Measurements from ENCODE around the gene PAX2.

PAX2 gene

DNA sequence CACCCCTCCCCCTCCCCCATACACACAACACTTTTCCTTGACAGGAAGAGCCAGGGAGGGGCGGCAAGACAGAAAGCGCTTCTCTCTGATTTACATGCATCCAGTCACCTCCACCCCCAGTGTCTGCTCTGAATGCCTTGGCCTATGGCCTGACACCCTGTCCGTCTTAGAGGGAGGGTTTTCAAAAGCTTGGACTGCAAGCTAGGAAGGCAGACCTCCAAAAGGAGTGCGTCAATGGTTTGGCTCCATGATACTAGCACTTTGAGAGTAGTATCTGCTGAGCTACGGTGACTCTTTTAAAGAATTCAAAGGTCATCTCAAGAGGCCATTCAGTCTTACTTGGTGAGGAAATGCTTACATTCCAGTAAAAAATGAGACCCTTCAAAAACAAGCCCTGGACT is 20.3 kb upstream of the PAX2 start:
- DNase-seq: no peak

DNA sequence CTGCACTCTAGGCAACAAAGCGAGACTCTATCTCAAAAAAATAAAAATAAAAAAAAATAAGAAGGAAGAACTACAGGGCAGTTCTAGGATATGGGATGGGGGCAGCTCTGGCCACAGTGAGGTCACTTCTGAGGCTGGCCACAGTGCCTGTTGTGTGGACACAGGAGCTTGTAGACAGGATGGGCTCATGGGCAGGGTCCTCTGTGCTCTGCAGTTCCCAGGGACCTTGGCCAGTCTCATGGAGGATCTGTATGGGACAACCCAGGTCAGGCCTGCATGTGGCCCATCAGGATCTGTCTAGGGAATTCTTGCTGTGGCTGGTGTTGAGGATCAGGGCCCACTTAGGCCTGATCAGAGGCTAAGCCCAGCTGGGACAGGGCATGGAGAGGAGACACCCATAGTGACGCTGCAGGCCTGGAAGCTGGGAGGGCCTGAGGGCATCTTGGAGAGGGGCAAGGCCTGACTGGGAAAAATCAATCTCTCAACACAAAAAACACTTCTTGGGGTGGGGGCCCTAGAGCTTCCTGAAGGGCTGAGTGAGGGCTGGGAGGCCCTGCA is 19.4 kb upstream of the PAX2 start:
- no peak for DNase-seq

DNA sequence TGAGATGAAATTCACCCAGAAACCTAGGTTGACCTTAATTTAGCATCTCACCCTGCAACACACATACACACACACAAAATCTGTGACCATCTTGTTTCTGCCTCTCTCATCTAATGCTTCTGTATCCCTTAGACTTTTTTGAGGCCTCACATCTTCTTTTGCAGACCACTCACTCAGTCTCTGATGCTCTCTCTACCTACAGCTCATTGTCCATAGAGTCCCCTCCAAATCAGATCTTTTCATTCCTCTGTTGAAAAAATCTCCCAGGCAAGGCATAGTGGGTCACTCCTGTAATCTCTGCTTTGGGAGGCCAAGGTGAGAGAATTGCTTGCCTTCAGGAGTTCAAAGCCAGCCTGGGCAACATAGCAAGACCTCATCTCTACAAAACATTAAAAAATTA is 17.6 kb upstream of the PAX2 start:
- DNase-seq: no peak

DNA sequence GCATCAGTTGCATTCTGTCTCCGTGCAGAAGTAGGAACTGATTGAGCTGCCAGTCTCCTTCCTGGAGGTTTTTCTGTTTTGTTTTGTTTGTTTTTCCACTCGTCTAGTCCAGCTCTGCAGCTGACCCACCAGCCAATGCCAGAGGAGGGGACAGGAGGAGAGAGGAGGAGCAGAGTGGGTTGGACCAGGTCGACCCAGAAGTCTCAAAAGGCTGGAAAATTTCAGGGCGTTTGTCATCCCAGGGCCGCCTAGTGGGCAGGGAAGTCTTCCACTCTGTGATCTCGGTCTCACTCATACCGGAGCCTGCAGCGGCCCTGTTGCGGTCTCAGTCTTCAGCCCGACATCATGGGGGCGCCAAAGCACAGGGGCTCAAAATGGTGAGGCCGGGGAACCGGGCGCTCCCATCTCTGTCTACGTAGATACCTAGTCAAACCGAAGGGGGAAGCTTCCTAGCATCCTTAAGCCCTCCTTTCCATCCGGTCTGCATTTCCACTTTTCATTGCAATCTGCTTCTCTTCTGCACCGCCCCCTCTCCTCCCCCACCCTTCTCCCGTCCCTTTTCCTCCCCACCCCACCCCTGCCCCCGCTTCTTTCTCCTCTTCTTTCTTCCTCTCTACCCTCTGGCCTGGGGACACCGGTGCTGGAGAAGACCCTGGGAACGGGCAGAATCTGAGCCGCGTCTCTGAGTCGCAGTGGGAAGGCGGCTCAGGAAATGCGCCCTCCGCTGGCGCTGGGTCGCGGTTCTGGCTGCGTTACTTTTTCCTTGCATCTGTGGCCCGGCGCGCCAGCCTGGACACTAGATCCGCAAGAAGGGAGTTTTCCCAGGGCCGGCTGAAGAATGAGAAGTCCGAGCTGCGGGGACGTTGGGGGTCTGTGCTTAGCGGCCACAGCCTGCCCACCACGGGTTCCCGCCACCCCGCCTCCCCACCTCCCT is 16.2 kb upstream of the PAX2 start:
- DNase-seq: peak; percentile 87

DNA sequence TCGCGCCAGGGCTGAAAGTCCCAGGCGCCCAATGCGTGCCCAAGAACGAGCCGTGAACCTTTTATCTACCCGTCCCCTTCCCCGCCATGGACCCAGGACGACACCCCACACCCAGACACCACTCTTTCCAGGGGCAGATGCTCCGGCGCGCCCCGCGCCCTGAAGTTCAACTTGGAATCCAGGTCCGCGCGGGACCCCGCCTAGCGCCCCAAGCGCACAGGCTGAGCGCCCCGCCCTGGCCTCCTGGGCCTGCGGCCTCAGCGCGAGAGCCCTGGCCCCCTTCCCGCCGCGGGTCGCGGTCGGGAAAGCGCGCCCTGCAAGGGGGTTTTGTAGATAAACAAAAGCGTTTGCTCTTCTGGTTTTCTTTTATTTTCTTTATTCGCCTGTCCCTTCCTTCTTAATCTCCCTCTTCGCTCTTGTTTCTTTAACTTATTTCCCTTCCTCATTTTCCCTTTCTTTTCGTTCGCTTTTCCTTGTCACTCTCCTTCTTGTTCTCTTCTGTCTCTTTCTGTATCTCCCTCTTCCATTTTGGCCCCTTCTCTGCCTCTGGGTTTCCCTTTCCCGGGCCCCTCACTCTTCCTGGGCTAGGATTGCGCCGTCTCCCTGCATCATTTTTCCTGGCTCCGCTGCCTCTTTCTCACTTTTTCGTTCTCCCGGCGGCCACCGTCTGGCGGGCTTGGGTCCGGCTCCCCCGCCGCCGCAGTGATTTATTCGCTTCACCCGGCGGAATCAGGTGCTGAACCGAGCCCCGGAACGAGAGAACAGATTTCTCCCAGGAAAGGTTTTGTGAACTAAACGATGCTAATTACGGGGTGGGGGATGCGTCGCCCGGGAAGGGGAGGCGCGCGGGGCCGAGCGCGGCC is 15.3 kb upstream of the PAX2 start:
- no peak for DNase-seq

DNA sequence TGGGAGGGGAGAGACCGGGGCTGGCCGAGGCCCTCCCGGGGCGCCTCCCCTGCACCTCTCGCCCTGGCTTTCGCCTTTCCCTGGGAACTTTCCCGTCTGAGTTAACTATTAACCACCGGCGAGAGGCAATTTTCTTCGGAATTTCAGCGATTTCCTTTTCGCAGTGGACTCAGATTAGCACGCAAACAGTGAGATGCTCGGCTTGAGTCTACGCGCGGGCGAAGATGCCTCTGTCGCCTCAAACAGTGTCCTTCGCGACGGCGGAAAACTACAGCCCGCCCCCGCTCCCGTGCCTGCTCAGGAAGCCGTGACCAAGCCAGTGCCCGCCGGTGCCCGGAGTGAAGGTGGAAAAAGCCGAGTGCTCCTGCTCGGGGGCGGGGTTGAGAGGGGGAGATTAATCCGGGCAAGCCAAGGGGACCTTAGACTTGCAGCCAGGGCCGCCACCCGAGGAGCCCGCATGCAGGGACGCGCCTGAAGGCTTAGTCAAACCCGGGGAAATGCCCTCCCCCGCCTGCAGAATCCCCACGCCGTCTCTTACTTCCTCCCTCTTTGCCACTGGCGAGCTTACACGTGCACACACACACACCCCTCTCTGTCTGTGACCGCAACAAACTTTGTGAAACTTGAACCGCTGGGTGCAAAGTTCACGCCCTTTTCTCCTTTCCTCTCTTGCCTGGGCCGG is 14.5 kb upstream of the PAX2 start:
- DNase-seq: no peak

DNA sequence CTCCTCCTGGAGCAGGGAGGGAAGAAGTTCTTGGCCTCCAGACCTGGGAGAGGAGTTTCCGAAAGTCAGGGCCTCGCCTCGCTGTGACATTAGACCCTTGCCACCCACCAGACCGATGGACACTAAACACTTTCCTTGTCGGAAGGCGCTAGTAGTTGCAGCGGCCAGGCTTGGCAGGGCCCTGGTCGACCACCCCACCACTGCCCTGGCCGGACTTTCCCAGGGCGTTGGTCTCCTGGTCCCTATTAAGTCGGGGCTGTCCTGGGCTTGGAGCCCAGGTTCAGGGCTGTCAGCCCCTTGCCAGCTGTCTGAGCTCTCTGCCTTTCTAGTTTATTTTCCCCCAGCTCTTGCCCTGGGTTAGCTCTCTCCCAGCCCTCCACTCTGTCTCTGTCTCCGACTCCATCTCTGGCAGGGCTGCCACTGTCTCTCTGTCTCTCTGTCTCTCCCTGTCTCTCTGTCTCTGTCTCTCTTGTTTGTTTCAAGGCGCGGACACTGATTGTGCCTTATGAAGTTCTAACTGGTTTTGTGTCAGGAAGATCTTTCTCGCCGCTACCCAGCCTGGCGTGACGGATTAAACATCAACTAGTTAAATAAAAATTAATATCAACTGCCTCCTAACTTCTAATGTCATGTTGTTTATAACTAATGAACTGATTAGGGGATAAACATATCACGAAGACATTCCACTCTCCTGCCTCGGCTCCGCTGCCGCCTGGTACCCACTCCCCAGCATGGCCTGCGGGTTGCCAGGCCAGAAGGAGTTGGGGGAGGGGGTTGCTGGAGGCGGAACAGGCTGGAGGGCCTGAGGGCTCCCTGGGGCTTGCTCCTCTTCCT is 13.8 kb upstream of the PAX2 start:
- DNase-seq: no peak

DNA sequence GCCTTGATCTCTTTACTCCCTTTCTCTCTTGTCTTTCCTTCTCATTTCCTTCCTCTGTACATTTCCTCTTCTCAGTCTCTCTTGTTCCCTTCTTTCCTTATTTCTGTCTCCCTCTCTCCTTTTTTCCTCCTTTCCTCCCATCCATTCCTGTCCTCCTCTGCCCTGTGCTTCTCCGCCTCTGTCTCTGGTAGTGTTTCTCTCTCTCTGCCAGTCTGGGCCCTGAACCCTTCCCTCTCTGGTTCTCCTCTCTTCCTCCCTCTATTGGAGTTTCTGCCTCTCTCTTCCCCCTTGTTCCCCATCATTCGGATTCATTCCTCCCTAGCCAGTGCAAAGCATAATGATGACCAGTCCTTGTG is 13.2 kb upstream of the PAX2 start:
- no peak for DNase-seq

DNA sequence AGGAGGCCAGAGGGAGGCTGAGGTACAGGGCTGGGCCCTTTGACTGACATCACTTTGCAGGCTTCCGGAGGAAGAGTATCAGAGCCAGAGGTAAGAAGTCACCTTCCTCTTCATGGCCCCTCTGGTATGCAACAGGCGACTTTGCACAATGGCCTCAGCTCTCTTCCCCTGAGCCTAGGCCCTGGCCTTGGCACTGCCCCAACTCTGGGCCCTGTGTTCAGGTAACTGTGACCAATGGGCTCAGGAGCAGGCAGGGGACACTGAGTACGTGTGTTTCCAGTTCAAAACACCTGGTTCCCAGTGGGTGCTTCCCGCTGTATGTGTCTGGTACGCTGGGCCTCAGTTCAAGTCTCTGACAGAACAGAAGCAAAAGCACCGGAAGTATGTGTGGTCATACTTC is 12.1 kb upstream of the PAX2 start:
- DNase-seq: no peak

DNA sequence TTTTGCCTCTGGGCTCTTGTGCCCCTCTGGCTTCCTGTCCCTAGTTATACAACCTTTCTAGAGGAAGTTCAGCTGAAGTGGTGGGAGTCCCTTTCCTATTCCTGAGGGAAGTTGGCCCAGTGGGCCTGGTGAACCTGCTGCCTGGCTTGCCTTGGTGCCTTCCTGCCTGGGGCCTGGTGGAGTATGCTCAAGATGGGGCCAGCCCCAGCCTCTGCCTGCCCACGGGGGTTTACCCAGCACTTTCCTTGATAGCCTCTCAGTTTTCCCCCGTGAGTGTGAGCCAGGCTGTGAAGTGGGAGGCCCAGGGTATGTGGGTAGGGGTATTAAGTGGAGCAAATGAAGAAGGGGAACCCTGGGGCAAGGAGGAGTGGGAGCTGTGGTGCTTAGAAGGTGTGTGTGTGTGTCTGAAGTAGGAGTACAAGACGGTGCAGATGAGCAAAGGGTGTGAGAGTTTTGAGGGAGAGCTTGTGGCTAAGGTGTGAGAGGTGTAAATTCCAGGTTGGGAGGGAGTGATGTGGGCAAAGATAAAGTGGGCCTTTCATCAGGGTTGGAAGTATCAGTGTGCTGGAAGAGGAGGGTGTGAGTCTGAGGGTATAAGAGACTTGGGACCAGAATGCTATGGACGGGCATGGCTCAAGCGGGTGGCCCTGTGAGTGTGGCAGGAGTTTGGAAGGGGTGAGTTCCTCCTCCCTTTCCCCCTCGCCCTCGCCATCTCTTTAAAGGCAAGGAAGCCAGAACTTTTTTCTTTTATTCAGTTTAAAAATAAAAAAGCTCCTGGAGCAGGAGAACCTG is 10.9 kb upstream of the PAX2 start:
- no peak for DNase-seq

DNA sequence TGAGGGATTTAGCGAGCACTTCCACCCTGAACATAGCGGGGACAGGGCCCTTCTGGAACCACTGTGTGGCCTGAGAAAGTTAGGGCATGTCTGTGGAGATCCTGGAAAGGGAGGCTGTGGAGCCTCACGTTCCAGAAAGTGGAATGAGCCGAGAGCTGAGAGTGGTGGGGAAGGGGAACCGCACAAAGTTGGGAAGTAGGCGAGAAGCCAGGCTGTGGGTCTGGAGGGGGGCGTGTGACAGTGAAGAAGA is 10.4 kb upstream of the PAX2 start:
- no peak for DNase-seq

DNA sequence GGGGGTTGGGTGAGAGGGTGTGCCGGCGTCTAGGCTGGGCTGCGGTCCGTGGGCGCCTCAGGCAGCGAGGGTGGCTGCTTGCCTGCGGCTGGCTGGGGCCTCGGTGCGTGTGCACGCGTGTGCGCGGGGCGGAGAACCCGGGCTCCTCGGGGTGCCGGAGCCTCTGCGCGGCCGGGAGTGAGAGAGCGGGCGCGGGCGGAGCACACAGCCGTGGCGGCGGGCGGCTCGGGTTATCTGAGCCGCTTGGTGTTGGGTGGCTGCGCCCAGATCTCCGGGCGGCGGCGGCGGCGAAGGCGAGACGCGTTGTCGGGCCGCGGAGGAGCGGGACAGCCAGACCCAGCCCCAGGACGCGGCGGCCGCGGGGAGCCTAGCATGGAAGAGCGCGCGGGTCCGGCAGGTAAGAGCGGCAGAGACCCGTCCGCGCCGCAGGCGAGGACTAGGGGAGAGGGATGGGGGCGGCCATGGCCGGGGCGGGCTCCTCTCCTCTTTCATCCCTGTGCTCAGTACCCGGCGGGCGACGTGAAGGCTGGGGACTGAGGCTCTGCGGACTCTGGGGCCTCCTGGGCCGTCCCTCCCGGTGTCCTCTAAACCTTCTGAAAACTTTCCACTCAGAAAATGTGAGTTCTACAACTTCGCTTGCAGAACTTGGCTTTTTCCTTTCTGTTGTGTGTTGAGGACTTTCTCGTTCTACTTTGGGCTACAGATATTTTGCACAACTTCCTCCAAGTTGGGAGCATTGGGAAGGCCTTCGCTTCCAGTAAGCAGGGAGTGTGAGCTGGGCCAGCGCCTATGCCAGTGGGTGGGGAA is 9.8 kb upstream of the PAX2 start:
- DNase-seq: no peak

DNA sequence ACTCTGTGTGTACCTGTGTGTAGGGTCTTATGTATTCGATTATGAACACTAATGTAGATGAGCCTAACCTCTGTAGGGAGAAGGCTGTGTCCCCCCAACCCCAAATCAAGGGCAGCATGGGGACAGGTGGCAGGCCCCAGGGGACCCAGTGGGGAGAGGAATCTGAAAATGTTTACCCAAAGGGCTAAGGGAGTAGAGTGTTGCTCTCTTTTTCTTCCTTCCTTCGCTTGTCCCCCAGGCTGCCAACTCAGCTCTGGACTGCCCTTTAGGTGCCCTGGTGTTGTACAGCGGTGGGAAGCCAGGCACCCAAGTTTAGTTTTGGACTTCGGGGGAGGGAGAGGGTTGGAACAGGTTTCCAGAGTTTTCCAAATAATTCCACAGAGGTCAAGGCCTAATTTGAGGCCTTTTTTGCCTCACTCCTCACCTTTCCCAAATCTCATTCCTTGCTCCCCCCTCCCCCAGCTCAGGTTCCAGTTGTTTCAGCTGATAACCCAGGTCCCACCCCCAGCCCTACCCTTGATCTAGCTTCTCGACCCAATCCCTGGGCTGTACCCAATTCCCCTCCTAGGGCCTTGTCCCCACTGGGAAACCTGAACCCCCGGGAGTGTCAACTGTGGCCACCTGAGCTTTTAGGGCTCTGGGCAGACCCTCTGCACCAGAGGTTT is 9.1 kb upstream of the PAX2 start:
- DNase-seq: no peak

DNA sequence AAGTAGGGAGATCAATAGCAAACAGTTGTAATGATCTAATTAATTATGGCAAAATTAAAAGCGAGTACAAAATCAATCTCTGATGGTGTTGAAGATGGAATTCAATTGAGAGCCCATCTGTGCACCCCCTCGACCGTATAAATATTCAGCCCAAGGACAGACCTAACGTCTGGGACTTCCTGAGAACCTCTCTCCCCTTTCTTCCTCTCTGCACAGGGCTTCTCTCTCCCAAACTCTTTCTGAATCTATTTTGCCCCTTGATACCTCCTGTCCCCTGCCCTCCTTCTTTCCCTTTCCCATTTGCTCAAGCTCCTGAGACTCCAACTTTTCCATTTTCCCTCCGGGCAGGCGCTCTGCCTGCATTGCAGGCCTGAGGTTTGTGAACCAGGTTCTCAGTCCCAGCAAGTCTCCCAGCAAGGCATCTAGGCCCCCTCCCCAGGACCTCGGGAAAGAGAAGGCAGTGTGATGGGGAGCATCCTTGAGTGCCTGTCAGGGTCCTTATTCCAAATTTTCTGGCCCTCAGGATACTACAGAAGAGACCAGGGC is 8.5 kb upstream of the PAX2 start:
- DNase-seq: no peak

DNA sequence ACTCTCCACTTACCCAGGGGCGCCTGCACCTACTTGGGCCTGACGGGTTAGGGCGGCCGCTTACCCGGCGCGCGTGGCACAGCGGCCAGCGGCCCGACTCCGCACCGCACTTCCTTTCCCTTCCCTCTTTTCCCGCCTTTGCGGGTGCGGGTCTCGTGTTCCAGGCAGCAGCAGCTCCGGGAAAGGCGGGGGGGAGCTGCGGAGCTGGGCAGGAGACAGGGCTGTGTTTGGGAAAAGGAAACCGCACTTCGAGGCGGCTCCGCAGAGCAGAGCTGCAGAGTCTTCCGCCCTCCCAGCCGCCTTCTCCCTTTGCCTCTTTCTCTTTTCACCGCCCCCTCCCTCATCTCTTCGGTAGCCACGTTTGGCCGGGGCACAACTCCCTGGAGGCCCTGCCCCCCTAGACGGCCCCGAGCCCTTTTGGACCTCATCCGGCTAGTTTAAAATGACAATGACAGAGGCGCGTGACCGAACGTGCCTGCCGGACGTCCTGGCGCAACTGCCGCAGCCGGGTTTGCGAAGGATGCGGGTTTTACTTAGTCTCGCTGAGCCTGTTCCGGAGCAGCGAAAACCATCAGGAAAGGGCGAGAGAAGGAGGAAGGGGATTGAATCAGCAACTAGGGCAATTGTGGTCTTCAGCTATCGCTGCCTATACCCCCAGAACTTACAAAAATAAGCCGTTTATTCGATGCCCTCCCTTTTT is 7.9 kb upstream of the PAX2 start:
- DNase-seq: no peak

DNA sequence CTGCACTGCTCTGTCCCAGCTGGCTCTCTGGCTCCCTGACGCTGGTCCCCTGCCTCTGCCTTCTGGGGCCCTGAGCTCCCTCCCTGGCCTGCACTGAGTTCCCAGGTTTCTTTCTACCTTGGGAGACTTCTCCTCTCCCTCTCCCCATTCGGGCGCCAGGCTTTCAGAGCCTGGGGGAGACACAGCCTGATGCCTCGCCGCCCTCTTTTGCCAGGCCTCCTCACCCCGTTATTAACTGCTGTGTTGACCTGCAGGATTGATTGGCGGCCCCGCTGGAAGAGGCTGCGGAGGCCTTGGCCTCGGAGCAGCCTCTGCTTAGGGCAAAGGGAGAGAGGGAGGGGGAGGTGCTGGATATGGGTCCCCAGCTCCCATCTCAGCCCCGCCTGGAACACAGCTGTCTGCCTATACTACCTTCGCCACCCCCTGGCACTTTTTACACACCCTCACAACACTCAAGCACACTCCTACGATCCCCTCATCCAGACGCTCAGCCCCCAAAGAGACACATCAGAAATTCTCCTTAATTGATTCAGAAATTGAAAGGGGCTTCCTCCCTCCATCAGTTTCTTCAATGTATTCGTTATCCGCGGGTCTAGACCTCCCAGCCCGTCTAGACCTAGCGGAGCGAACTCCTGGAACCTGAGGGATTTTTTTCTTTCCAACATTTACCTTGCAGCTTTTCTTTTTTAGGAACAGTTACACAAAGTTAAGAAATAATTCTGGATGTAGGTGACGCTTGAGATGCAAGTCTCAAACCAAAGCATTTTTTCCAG is 7.1 kb upstream of the PAX2 start:
- no peak for DNase-seq

DNA sequence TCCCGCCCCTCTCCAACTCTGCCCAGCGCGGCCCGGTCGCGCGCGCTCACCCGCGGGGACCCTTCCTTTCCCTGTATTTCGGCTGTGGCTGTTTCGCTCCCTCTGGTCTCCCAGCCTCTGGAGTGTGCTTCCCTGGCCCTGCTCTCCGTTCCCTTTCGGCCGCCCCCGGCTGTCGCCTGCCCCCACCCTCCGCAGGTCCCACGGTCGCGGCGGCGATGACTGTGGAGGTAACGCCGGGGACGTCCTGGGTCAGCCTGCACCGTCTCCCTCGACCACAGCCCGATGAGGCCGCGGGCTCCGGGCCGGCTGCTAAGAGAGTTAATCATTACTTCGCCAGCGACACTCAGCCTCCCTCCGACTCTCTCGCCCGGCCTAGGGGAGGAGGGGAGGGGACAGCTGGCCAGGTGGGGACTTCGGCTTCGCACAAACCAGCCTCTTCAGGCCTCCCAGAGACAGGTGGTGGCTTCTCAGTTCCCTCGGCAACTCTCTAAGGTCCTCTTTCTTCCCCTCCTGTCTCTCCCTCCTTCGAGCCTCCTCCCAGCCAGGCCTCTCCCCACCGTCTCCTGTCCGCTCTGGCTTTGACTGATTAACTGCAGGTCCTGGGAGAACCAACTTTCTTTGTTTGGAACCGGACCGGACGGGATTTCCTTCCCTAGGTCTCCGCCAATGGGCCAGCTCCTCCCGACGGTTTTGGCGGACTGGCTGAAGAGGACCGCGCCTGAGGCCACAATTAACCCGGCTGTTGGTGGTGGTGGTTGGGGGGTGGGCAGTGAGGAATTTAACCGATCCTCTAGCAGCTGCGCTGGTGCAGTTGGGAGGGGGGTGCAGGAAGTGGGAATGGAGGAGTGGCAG is 5.6 kb upstream of the PAX2 start:
- DNase-seq: no peak

Data from NCI-H1694 (cell line).